Stimulated activated CD8-positive, alpha-beta memory T cell treated with anti-CD3 and anti-CD28 coated beads, Interleukin-7, amount 100 ng/mL, for 24 hours (primary cell): Measurements from ENCODE around the gene MLLT1.

Experiments used
- DNase-seq: peaks from one replicate; pipeline ENCODE4 v3.0.0-alpha.2; 2020; ENCODE audit warnings: low read depth

Gene MLLT1

GRCh38 chr19:6259312-6259861 is 20.4 kb downstream of the MLLT1 start:
- no peak for DNase-seq

GRCh38 chr19:6258812-6259311 is 20.9 kb downstream of the MLLT1 start:
- DNase-seq, result no peak

GRCh38 chr19:6253954-6254733 is 25.6 kb downstream of the MLLT1 start:
- DNase-seq, result no peak

GRCh38 chr19:6252066-6252465 is 27.7 kb downstream of the MLLT1 start:
- no peak for DNase-seq

- DNase-seq, result no peak
Observed at GRCh38 chr19:6250909-6251308, 28.9 kb downstream of the MLLT1 start.

GRCh38 chr19:6250024-6250615 is 29.7 kb downstream of the MLLT1 start:
- DNase-seq, result no peak

- no peak for DNase-seq
Observed at GRCh38 chr19:6249296-6249695, 30.5 kb downstream of the MLLT1 start.

GRCh38 chr19:6248844-6249243 is 30.9 kb downstream of the MLLT1 start:
- no peak for DNase-seq

- DNase-seq, result no peak
Observed at GRCh38 chr19:6248341-6248740, 31.4 kb downstream of the MLLT1 start.

GRCh38 chr19:6247007-6247288 is 32.8 kb downstream of the MLLT1 start:
- no peak for DNase-seq

GRCh38 chr19:6246174-6247006 is 33.4 kb downstream of the MLLT1 start:
- no peak for DNase-seq

- no peak for DNase-seq
Observed at GRCh38 chr19:6242677-6243076, 37.1 kb downstream of the MLLT1 start.

- no peak for DNase-seq
Observed at GRCh38 chr19:6241680-6242377, 37.9 kb downstream of the MLLT1 start.

- DNase-seq, result no peak
Observed at GRCh38 chr19:6241056-6241455, 38.7 kb downstream of the MLLT1 start.

GRCh38 chr19:6239871-6240676 is 39.7 kb downstream of the MLLT1 start:
- DNase-seq, result no peak

GRCh38 chr19:6239401-6239844 is 40.4 kb downstream of the MLLT1 start:
- DNase-seq, result no peak

- DNase-seq, result no peak
Observed at GRCh38 chr19:6238643-6239281, 41.0 kb downstream of the MLLT1 start.

- DNase-seq, result no peak
Observed at GRCh38 chr19:6238256-6238642, 41.5 kb downstream of the MLLT1 start.

GRCh38 chr19:6236310-6237291 is 43.2 kb downstream of the MLLT1 start:
- no peak for DNase-seq
